HCT116 (cell line): ENCODE measurements around the gene TNRC18. TPM values are rescaled to one million over a fixed set of nuclear protein-coding genes. Genes with fewer than 3 reads are reported as not detected.

Source experiments
- ATAC-seq: fragments of 200-7000 bp; cut with Tn5 transposase; 2 replicates; pipeline ENCODE4 v1.9.1; 2020; ENCODE audit warnings: mild to moderate bottlenecking, moderate library complexity
- BruUV-seq: library from RNA; stranded (reverse); fragments of 400-500 nt; replicated peaks from 2 replicates; lab custom pipeline; 2021; lab: Mats Ljungman, UMichigan
- CTCF ChIA-PET: fragments of 300-600 bp; sonication (Branson Sonifier 250); formaldehyde crosslinking; loops from one replicate; lab custom pipeline; 2021; ENCODE audit warnings: antibody characterized with exemption; lab: Charles Lee
- POLR2A ChIA-PET: fragments of 300-600, 350-600 bp; sonication (Branson Sonifier 250); formaldehyde crosslinking; loops from one replicate; lab custom pipeline; 2021; ENCODE audit warnings: antibody characterized with exemption; lab: Charles Lee
- RAD21 ChIA-PET, 2 experiments: fragments of 300-600 bp; sonication (Branson Sonifier 250); formaldehyde crosslinking; loops; one replicate each; lab custom pipeline; 2023; ENCODE audit warnings: low total read pairs in 2 of 2; ENCODE audit not compliant: uncharacterized antibody in 2 of 2, unreplicated experiment in 2 of 2, low non-redundant PET in 1 of 2; lab: Charles Lee
- DNase-seq: peaks from one replicate; pipeline ENCODE4 v3.0.0-alpha.2; 2010; ENCODE audit warnings: low read depth, low spot score
- H2AFZ ChIP-seq: fragments of 200-600 bp; shearing (Covaris generic), sonication (generic); 2 replicates; pipeline ENCODE4 v1.6.1; 2017; ENCODE audit warnings: low read depth, mixed run types, mixed read lengths, antibody characterized with exemption, low read length; ENCODE audit not compliant: poor library complexity, severe bottlenecking
- H3K27ac ChIP-seq: 2 replicates; pipeline ENCODE4 v1.5.1; 2012; ENCODE audit warnings: low read depth, low read length
- H3K27me3 ChIP-seq: fragments of 200-600 bp; sonication (generic); 2 replicates; pipeline ENCODE4 v1.6.1; 2016; ENCODE audit warnings: mixed run types, low read length, mixed read lengths; ENCODE audit not compliant: insufficient read depth
- H3K36me3 ChIP-seq, 2 experiments: fragments of 200-500 bp in 1 of 2; fragments of 200-600 bp in 1 of 2; sonication (Bioruptor generic) in 1 of 2; sonication (generic) in 1 of 2; 2 replicates each; pipeline versions ENCODE4 v1.5.1 to v1.6.1; 2014 to 2016; ENCODE audit warnings: low read length in 2 of 2, inconsistent platforms in 1 of 2, mixed read lengths in 1 of 2, mixed run types in 1 of 2; ENCODE audit not compliant: insufficient read depth in 2 of 2, control insufficient read depth in 1 of 2
- H3K4me1 ChIP-seq, 2 experiments: fragments of 200-600 bp in 1 of 2; sonication (generic) in 1 of 2; 2 replicates each; pipeline versions ENCODE4 v1.5.1 to v1.6.1; 2012 to 2017; ENCODE audit warnings: low read length in 2 of 2, inconsistent platforms in 1 of 2, mild to moderate bottlenecking in 1 of 2, mixed read lengths in 1 of 2, mixed run types in 1 of 2, moderate library complexity in 1 of 2; ENCODE audit not compliant: insufficient read depth in 2 of 2, control insufficient read depth in 1 of 2
- H3K4me2 ChIP-seq: fragments of 200-600 bp; sonication (generic); 2 replicates; pipeline ENCODE4 v1.6.1; 2017; ENCODE audit warnings: mixed run types, low read length, mixed read lengths
- H3K4me3 ChIP-seq, 2 experiments: fragments of 200-600 bp in 1 of 2; sonication (generic) in 1 of 2; replicated peaks in 1 of 2; 2 replicates each; pipeline ENCODE4 v1.5.1; 2011 to 2016; ENCODE audit warnings: low read length in 2 of 2, control low read depth in 1 of 2, low read depth in 1 of 2, mild to moderate bottlenecking in 1 of 2, mixed read lengths in 1 of 2, mixed run types in 1 of 2
- H3K79me2 ChIP-seq: fragments of 200-600 bp; sonication (generic); 2 replicates; pipeline ENCODE4 v1.6.1; 2017; ENCODE audit warnings: mild to moderate bottlenecking, mixed run types, low read length, moderate library complexity, mixed read lengths; ENCODE audit not compliant: insufficient read depth
- H3K9ac ChIP-seq: fragments of 200-600 bp; sonication (generic); 2 replicates; pipeline ENCODE4 v1.6.1; 2016; ENCODE audit warnings: low read length, mixed read lengths
- H3K9me2 ChIP-seq: fragments of 200-600 bp; sonication (generic), shearing (Covaris generic); 2 replicates; pipeline ENCODE4 v1.6.1; 2017; ENCODE audit warnings: mixed run types, mild to moderate bottlenecking, moderate library complexity; ENCODE audit not compliant: insufficient read depth
- H3K9me3 ChIP-seq, 2 experiments: fragments of 200-500 bp in 1 of 2; fragments of 200-600 bp in 1 of 2; sonication (Bioruptor generic) in 1 of 2; sonication (generic) in 1 of 2; 2 replicates each; pipeline ENCODE4 v1.6.1; 2014 to 2017; ENCODE audit warnings: low read length in 2 of 2, mixed read lengths in 2 of 2, inconsistent platforms in 1 of 2, low read depth in 1 of 2, mild to moderate bottlenecking in 1 of 2, mixed run types in 1 of 2, moderate library complexity in 1 of 2; ENCODE audit not compliant: control insufficient read depth in 1 of 2, insufficient read depth in 1 of 2
- H4K20me1 ChIP-seq: fragments of 200-600 bp; sonication (generic), shearing (Covaris generic); 2 replicates; pipeline ENCODE4 v1.6.1; 2017; ENCODE audit warnings: mixed run types, mild to moderate bottlenecking, moderate library complexity; ENCODE audit not compliant: insufficient read depth
- ATF3 ChIP-seq: IDR thresholded peaks from 2 replicates; pipeline ENCODE4 v1.6.1; 2012
- CBX3 ChIP-seq: IDR thresholded peaks from 2 replicates; pipeline ENCODE4 v1.6.1; 2012; ENCODE audit warnings: low read depth
- CTCF ChIP-seq, 3 experiments: fragments of 200-600 bp in 1 of 3; sonication (generic) in 1 of 3; IDR thresholded peaks in 2 of 3; conservative IDR thresholded peaks in 1 of 3; 2 replicates each; pipeline ENCODE4 v1.5.1; 2012 to 2017; ENCODE audit warnings: low read depth in 2 of 3, low read length in 2 of 3, antibody characterized with exemption in 1 of 3, borderline replicate concordance in 1 of 3, control low read depth in 1 of 3, mild to moderate bottlenecking in 1 of 3, mixed read lengths in 1 of 3, mixed run types in 1 of 3, moderate library complexity in 1 of 3; ENCODE audit not compliant: insufficient read depth in 1 of 3
- EGR1 ChIP-seq: IDR thresholded peaks from 2 replicates; pipeline ENCODE4 v1.6.1; 2012; ENCODE audit warnings: low read depth
- ELF1 ChIP-seq: IDR thresholded peaks from 2 replicates; pipeline ENCODE4 v1.6.1; 2012; ENCODE audit warnings: low read depth, borderline replicate concordance
- EZH2phosphoT487 ChIP-seq: fragments of 200-600 bp; IDR thresholded peaks from 2 replicates; pipeline ENCODE4 v1.6.1; 2018; ENCODE audit warnings: antibody characterized with exemption, borderline replicate concordance
- FOSL1 ChIP-seq: IDR thresholded peaks from 2 replicates; pipeline ENCODE4 v1.6.1; 2012; ENCODE audit warnings: low read depth
- POLR2A ChIP-seq: IDR thresholded peaks from 2 replicates; pipeline ENCODE4 v1.7.0; 2011; ENCODE audit warnings: borderline replicate concordance; ENCODE audit not compliant: insufficient read depth, insufficient read length; ENCODE audit errors: extremely low read depth
- RAD21 ChIP-seq: IDR thresholded peaks from 2 replicates; pipeline ENCODE4 v1.6.1; 2012; ENCODE audit warnings: low read depth, mild to moderate bottlenecking
- REST ChIP-seq: IDR thresholded peaks from 2 replicates; pipeline ENCODE4 v1.6.1; 2012; ENCODE audit warnings: low read depth
- SP1 ChIP-seq: IDR thresholded peaks from 2 replicates; pipeline ENCODE4 v1.6.1; 2012; ENCODE audit warnings: low read depth
- YY1 ChIP-seq: IDR thresholded peaks from 2 replicates; pipeline ENCODE4 v1.6.1; 2011; ENCODE audit warnings: low read length, low read depth, moderate library complexity, mild to moderate bottlenecking; ENCODE audit not compliant: insufficient replicate concordance; ENCODE audit errors: extremely low read depth
- ZBTB33 ChIP-seq: IDR thresholded peaks from 2 replicates; pipeline ENCODE4 v1.6.1; 2011; ENCODE audit warnings: mild to moderate bottlenecking, low read length, moderate library complexity; ENCODE audit not compliant: insufficient replicate concordance; ENCODE audit errors: extremely low read depth
- intact Hi-C: fragments of 100-400 bp; cut with micrococcal nuclease; formaldehyde crosslinking; loops from 2 replicates; pipeline ENCODE4 v1.10.0; 2022
- total RNA-seq: library from RNA; stranded (reverse); gene quantifications from one replicate; pipeline ENCODE4 v1.2.1, GENCODE V29; 2021; ENCODE audit not compliant: unreplicated experiment

Gene TNRC18
- total RNA-seq, 1 experiment from 2014 or later = 101 TPM

GRCh38 chr7:5383314-5384098, 40.1 kb downstream of the TNRC18 start:
- ChIA-PET POLR2A (interaction anchor here (1.5 kb wide), 1 partner anchor 13 kb away, joined by 5 read pairs; no protein-coding TSS in a partner anchor), RAD21 (no interaction called here)
- TF ChIP-seq EGR1 (no peak), ZBTB33 (no peak), SP1 (no peak), ATF3 (no peak), FOSL1 (no peak), ELF1 (no peak), POLR2A (no peak), CBX3 (no peak), REST (no peak), EZH2phosphoT487 (no peak), YY1 (no peak), CTCF (IDR thresholded peaks at IDR 0.05 in 2 of 3, conservative IDR thresholded peaks at IDR 0.05 in 1 of 3; ENCODE audit: borderline replicate concordance in 1 of 3, insufficient read depth in 1 of 3, low read depth in 2 of 3, low read length in 2 of 3) (no peak), RAD21 (no peak)
- TF ChIP-seq, all 23 proteins: peak for 0
- Histone ChIP-seq H3K27ac (no peak overlapping the region), H3K4me3 (no peak overlapping the region), H3K4me2 (no peak overlapping the region), H2AFZ (no peak overlapping the region), H3K9ac (no peak overlapping the region), H3K79me2 (peaks cover 78% of the 10 kb centered on the region), H4K20me1 (no peaks in the 10 kb centered on the region), H3K4me1 (peaks cover 0 to 5% of the 10 kb centered on the region in 2 experiments; a peak in 2 of 4 replicates), H3K9me3 (no peaks in the 10 kb centered on the region), H3K9me2 (no peaks in the 10 kb centered on the region), H3K36me3 (peaks cover 4 to 17% of the 10 kb centered on the region in 2 experiments; a peak in 2 of 4 replicates), H3K27me3 (no peaks in the 10 kb centered on the region)
- CTCF ChIA-PET = no interaction called here
- ATAC-seq (no peak), DNase-seq (no peak)
- intact Hi-C loops = no loop called here
- BruUV-seq = no TSS peak
